DND-41 (cell line): ENCODE results near the gene TOP2B.

Experiments used
- EZH2 ChIP-seq: IDR thresholded peaks from 3 replicates; pipeline ENCODE4 v1.6.1; 2012; ENCODE audit warnings: borderline replicate concordance, low read depth, mild to moderate bottlenecking, moderate library complexity, low read length, inconsistent platforms; ENCODE audit not compliant: severe bottlenecking
- TF ChIP-seq, protein P1 (sequence below): IDR thresholded peaks from 2 replicates; pipeline ENCODE4 v1.5.1; 2012; ENCODE audit warnings: borderline replicate concordance, low read length, moderate library complexity, mild to moderate bottlenecking; ENCODE audit not compliant: poor library complexity, severe bottlenecking; ENCODE audit errors: extremely low read depth

DNA sequence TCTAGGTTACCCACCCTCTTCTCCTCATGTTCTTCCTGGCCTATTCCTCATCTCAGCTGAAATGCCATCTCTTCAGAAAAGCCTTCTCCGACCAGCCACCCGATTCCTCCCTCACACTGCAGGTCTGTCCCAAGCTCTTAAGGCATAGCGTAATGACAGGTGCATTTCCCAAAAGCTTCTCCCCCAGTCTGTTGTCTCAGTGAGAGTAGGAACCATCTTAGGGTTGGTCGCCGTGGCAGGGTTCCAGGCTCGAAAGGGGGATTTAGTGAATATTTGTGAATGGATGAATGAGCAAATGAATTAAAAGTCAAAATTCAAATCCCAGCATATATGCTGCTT is 78.6 kb downstream of the TOP2B start:
- TF ChIP-seq, protein P1, sequence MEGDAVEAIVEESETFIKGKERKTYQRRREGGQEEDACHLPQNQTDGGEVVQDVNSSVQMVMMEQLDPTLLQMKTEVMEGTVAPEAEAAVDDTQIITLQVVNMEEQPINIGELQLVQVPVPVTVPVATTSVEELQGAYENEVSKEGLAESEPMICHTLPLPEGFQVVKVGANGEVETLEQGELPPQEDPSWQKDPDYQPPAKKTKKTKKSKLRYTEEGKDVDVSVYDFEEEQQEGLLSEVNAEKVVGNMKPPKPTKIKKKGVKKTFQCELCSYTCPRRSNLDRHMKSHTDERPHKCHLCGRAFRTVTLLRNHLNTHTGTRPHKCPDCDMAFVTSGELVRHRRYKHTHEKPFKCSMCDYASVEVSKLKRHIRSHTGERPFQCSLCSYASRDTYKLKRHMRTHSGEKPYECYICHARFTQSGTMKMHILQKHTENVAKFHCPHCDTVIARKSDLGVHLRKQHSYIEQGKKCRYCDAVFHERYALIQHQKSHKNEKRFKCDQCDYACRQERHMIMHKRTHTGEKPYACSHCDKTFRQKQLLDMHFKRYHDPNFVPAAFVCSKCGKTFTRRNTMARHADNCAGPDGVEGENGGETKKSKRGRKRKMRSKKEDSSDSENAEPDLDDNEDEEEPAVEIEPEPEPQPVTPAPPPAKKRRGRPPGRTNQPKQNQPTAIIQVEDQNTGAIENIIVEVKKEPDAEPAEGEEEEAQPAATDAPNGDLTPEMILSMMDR, result no peak
- TF ChIP-seq EZH2, result no peak
